Gastrocnemius medialis (tissue), 4 donors: ENCODE measurements around the gene BTBD16.

ENCODE experiments used
- POLR2A ChIP-seq, 2 donors: fragments of 450-650 bp; IDR thresholded peaks; one replicate each; pipeline ENCODE4 v1.6.1; 2017; ENCODE audit warnings: antibody characterized with exemption in 2 of 2, mild to moderate bottlenecking in 2 of 2, moderate library complexity in 2 of 2
- TF ChIP-seq, protein P1 (sequence below), 5 experiments: fragments of 450-650 bp in 3 of 5; fragments of 200-600 bp in 2 of 5; sonication (generic) in 2 of 5; IDR thresholded peaks in 4 of 5; conservative IDR thresholded peaks in 1 of 5; 1 replicate in 4 of 5; 2 replicates in 1 of 5; pipeline ENCODE4 v1.5.1; 2016 to 2019; ENCODE audit warnings: antibody characterized with exemption in 5 of 5, mild to moderate bottlenecking in 3 of 5, moderate library complexity in 3 of 5

DNA sequence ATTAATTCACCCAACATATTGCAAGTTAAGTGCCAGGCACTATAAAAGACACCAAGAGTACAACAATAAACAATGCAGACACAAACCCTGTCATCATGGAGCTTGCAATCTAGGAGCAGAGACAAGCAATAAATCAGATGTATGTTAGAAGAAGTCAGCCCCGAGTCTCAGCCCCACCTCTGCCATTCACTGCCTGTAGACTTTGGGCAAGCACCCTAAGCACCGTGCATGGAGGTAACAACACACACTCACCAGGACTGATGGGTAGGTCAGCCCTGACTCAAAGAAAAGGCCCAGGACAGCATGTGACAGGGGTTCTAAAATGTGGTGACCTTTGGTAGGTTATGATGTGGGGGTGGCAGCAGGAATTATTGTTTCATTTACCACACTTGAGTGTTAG, 54.1 kb downstream of the BTBD16 start:
- no peak for TF ChIP-seq POLR2A (IDR thresholded peaks at IDR 0.05)
- TF ChIP-seq, protein P1, sequence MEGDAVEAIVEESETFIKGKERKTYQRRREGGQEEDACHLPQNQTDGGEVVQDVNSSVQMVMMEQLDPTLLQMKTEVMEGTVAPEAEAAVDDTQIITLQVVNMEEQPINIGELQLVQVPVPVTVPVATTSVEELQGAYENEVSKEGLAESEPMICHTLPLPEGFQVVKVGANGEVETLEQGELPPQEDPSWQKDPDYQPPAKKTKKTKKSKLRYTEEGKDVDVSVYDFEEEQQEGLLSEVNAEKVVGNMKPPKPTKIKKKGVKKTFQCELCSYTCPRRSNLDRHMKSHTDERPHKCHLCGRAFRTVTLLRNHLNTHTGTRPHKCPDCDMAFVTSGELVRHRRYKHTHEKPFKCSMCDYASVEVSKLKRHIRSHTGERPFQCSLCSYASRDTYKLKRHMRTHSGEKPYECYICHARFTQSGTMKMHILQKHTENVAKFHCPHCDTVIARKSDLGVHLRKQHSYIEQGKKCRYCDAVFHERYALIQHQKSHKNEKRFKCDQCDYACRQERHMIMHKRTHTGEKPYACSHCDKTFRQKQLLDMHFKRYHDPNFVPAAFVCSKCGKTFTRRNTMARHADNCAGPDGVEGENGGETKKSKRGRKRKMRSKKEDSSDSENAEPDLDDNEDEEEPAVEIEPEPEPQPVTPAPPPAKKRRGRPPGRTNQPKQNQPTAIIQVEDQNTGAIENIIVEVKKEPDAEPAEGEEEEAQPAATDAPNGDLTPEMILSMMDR (IDR thresholded peaks at IDR 0.05 in 4 of 5, conservative IDR thresholded peaks at IDR 0.05 in 1 of 5): no peak
